ENCODE measurements around the gene ARRDC1.

DNA sequence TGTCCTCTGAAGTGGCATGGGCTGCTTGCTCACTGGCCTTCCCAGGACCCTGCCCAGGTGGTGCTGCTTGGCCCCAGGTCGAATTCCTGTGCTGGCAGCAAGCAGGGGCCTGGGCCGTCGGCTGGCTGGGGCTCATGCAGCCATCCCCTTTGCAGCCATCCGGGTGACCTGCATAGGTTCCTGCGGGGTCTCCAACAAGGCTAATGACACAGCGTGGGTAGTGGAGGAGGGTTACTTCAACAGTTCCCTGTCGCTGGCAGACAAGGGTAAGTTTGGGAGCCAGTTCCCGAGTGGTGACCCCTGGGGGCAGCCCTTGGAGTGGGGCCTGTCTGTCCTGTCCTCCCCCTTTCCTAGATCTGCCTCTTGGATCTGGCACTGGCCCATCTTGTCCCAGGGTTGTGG, 7.3 kb downstream of the ARRDC1 start:
- TF ChIP-seq, protein P1, sequence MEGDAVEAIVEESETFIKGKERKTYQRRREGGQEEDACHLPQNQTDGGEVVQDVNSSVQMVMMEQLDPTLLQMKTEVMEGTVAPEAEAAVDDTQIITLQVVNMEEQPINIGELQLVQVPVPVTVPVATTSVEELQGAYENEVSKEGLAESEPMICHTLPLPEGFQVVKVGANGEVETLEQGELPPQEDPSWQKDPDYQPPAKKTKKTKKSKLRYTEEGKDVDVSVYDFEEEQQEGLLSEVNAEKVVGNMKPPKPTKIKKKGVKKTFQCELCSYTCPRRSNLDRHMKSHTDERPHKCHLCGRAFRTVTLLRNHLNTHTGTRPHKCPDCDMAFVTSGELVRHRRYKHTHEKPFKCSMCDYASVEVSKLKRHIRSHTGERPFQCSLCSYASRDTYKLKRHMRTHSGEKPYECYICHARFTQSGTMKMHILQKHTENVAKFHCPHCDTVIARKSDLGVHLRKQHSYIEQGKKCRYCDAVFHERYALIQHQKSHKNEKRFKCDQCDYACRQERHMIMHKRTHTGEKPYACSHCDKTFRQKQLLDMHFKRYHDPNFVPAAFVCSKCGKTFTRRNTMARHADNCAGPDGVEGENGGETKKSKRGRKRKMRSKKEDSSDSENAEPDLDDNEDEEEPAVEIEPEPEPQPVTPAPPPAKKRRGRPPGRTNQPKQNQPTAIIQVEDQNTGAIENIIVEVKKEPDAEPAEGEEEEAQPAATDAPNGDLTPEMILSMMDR (IDR thresholded peaks at IDR 0.05), result no peak
- TF ChIP-seq EP300 (IDR thresholded peaks at IDR 0.05; ENCODE audit: low read depth) (no peak), POLR2AphosphoS5 (IDR thresholded peaks at IDR 0.05) (no peak), POLR2A (IDR thresholded peaks at IDR 0.05) (no peak)
